Activated T-cell treated with anti-CD3 and anti-CD28 coated beads, Interleukin-2, amount 50 U/mL, for 1 hour (primary cell): Measurements from ENCODE around the gene LDLRAD3.

ENCODE experiments used
- DNase-seq: peaks from one replicate; pipeline ENCODE4 v3.0.0-alpha.2; 2020

Gene LDLRAD3

GRCh38 chr11:36054628-36055027, 110.8 kb downstream of the LDLRAD3 start:
- DNase-seq: no peak

- DNase-seq: no peak
Measured at GRCh38 chr11:36056160-36056751, 112.4 kb downstream of the LDLRAD3 start.

- DNase-seq: no peak
Measured at GRCh38 chr11:36057379-36058042, 113.6 kb downstream of the LDLRAD3 start.

- no peak for DNase-seq
Measured at GRCh38 chr11:36059660-36060059, 115.8 kb downstream of the LDLRAD3 start.

- no peak for DNase-seq
Measured at GRCh38 chr11:36060926-36061325, 117.1 kb downstream of the LDLRAD3 start.

- DNase-seq: no peak
Measured at GRCh38 chr11:36061471-36061870, 117.6 kb downstream of the LDLRAD3 start.

- DNase-seq: no peak
Measured at GRCh38 chr11:36062796-36063365, 119.0 kb downstream of the LDLRAD3 start.

GRCh38 chr11:36065436-36065835, 121.6 kb downstream of the LDLRAD3 start:
- DNase-seq: no peak

- DNase-seq: no peak
Measured at GRCh38 chr11:36066891-36067290, 123.0 kb downstream of the LDLRAD3 start.

- DNase-seq: no peak
Measured at GRCh38 chr11:36069576-36070212, 125.8 kb downstream of the LDLRAD3 start.

GRCh38 chr11:36070213-36070953, 126.5 kb downstream of the LDLRAD3 start:
- no peak for DNase-seq

GRCh38 chr11:36070954-36071330, 127.1 kb downstream of the LDLRAD3 start:
- DNase-seq: no peak

GRCh38 chr11:36071917-36072500, 128.1 kb downstream of the LDLRAD3 start:
- DNase-seq: no peak

- no peak for DNase-seq
Measured at GRCh38 chr11:36073411-36074203, 129.7 kb downstream of the LDLRAD3 start.

- no peak for DNase-seq
Measured at GRCh38 chr11:36074941-36075431, 131.1 kb downstream of the LDLRAD3 start.

- DNase-seq: no peak
Measured at GRCh38 chr11:36077368-36077767, 133.5 kb downstream of the LDLRAD3 start.

GRCh38 chr11:36077886-36078685, 134.2 kb downstream of the LDLRAD3 start:
- DNase-seq: no peak

GRCh38 chr11:36078686-36079055, 134.8 kb downstream of the LDLRAD3 start:
- DNase-seq: no peak

- no peak for DNase-seq
Measured at GRCh38 chr11:36079878-36080675, 136.2 kb downstream of the LDLRAD3 start.

- DNase-seq: no peak
Measured at GRCh38 chr11:36081274-36081945, 137.5 kb downstream of the LDLRAD3 start.
